GM21367 (cell line): ENCODE data around the gene VPS4B.

Experiments used
- ATAC-seq: cut with Tn5 transposase; IDR thresholded peaks from one replicate; pipeline ENCODE4 v1.9.1; 2021; ENCODE audit not compliant: unreplicated experiment

Gene VPS4B

GRCh38 chr18:63431180-63431579 is 8.9 kb upstream of the VPS4B start:
- no peak for ATAC-seq

- no peak for ATAC-seq
Observed at GRCh38 chr18:63430526-63430925, 8.2 kb upstream of the VPS4B start.

- no peak for ATAC-seq
Observed at GRCh38 chr18:63427558-63427957, 5.3 kb upstream of the VPS4B start.

GRCh38 chr18:63422864-63423304 is 608 bp upstream of the VPS4B start:
- peak; percentile 24 for ATAC-seq

- no peak for ATAC-seq
Observed at GRCh38 chr18:63421514-63421913, 762 bp downstream of the VPS4B start.

- no peak for ATAC-seq
Observed at GRCh38 chr18:63412953-63413352, 9.3 kb downstream of the VPS4B start.

- ATAC-seq = no peak
Observed at GRCh38 chr18:63410792-63411191, 11.5 kb downstream of the VPS4B start.

- no peak for ATAC-seq
Observed at GRCh38 chr18:63409301-63409700, 13.0 kb downstream of the VPS4B start.

GRCh38 chr18:63407734-63408133 is 14.5 kb downstream of the VPS4B start:
- no peak for ATAC-seq

- ATAC-seq = no peak
Observed at GRCh38 chr18:63405986-63406385, 16.3 kb downstream of the VPS4B start.

GRCh38 chr18:63402246-63403162 is 19.8 kb downstream of the VPS4B start:
- no peak for ATAC-seq

GRCh38 chr18:63399300-63399699 is 23.0 kb downstream of the VPS4B start:
- no peak for ATAC-seq

GRCh38 chr18:63397349-63397748 is 24.9 kb downstream of the VPS4B start:
- no peak for ATAC-seq

GRCh38 chr18:63395503-63395902 is 26.8 kb downstream of the VPS4B start:
- no peak for ATAC-seq

GRCh38 chr18:63394954-63395353 is 27.3 kb downstream of the VPS4B start:
- no peak for ATAC-seq

- ATAC-seq = no peak
Observed at GRCh38 chr18:63387861-63388260, 34.4 kb downstream of the VPS4B start.

GRCh38 chr18:63382843-63383242 is 39.4 kb downstream of the VPS4B start:
- no peak for ATAC-seq

- ATAC-seq = no peak
Observed at GRCh38 chr18:63379639-63379962, 42.7 kb downstream of the VPS4B start.

GRCh38 chr18:63378919-63379638 is 43.2 kb downstream of the VPS4B start:
- ATAC-seq = no peak

- ATAC-seq = no peak
Observed at GRCh38 chr18:63377275-63377980, 44.8 kb downstream of the VPS4B start.

- ATAC-seq = no peak
Observed at GRCh38 chr18:63376538-63376937, 45.7 kb downstream of the VPS4B start.

GRCh38 chr18:63374540-63374939 is 47.7 kb downstream of the VPS4B start:
- ATAC-seq = no peak
